ENCODE data around the gene PKD2.

Gene PKD2

GRCh38 chr4:88027611-88028608, 20.5 kb downstream of the PKD2 start:
- DNase-seq (ENCODE audit: low read depth) = no peak

GRCh38 chr4:88028946-88029345, 21.5 kb downstream of the PKD2 start:
- DNase-seq (ENCODE audit: low read depth) = no peak

- DNase-seq (ENCODE audit: low read depth) = no peak
Observed at GRCh38 chr4:88029556-88029955, 22.1 kb downstream of the PKD2 start.

- DNase-seq (ENCODE audit: low read depth) = no peak
Observed at GRCh38 chr4:88030565-88031310, 23.3 kb downstream of the PKD2 start.

GRCh38 chr4:88033309-88033708, 25.9 kb downstream of the PKD2 start:
- DNase-seq (ENCODE audit: low read depth) = no peak

- no peak for DNase-seq (ENCODE audit: low read depth)
Observed at GRCh38 chr4:88035292-88035691, 27.9 kb downstream of the PKD2 start.

- no peak for DNase-seq (ENCODE audit: low read depth)
Observed at GRCh38 chr4:88037447-88037846, 30.0 kb downstream of the PKD2 start.

- no peak for DNase-seq (ENCODE audit: low read depth)
Observed at GRCh38 chr4:88037936-88038335, 30.5 kb downstream of the PKD2 start.

GRCh38 chr4:88040707-88041106, 33.3 kb downstream of the PKD2 start:
- no peak for DNase-seq (ENCODE audit: low read depth)

- DNase-seq (ENCODE audit: low read depth) = no peak
Observed at GRCh38 chr4:88041626-88042025, 34.2 kb downstream of the PKD2 start.

GRCh38 chr4:88043001-88043400, 35.6 kb downstream of the PKD2 start:
- DNase-seq (ENCODE audit: low read depth) = no peak

- DNase-seq (ENCODE audit: low read depth) = no peak
Observed at GRCh38 chr4:88043586-88044340, 36.3 kb downstream of the PKD2 start.

- no peak for DNase-seq (ENCODE audit: low read depth)
Observed at GRCh38 chr4:88045021-88045420, 37.6 kb downstream of the PKD2 start.

GRCh38 chr4:88054229-88054628, 46.8 kb downstream of the PKD2 start:
- no peak for DNase-seq (ENCODE audit: low read depth)

- DNase-seq (ENCODE audit: low read depth) = no peak
Observed at GRCh38 chr4:88054901-88055300, 47.5 kb downstream of the PKD2 start.

GRCh38 chr4:88058295-88058694, 50.9 kb downstream of the PKD2 start:
- no peak for DNase-seq (ENCODE audit: low read depth)

GRCh38 chr4:88059766-88060165, 52.3 kb downstream of the PKD2 start:
- DNase-seq (ENCODE audit: low read depth) = no peak

- no peak for DNase-seq (ENCODE audit: low read depth)
Observed at GRCh38 chr4:88060431-88060830, 53.0 kb downstream of the PKD2 start.

- DNase-seq (ENCODE audit: low read depth) = no peak
Observed at GRCh38 chr4:88062311-88062710, 54.9 kb downstream of the PKD2 start.

GRCh38 chr4:88062843-88063242, 55.4 kb downstream of the PKD2 start:
- no peak for DNase-seq (ENCODE audit: low read depth)

- no peak for DNase-seq (ENCODE audit: low read depth)
Observed at GRCh38 chr4:88063634-88064296, 56.3 kb downstream of the PKD2 start.

GRCh38 chr4:88064410-88064809, 57.0 kb downstream of the PKD2 start:
- DNase-seq (ENCODE audit: low read depth) = no peak
